Psoas muscle (tissue), 8 donors: ENCODE data around the gene CPNE2. TPM values are rescaled to one million over a fixed set of nuclear protein-coding genes. Genes with fewer than 3 reads are reported as not detected.

Source experiments
- ATAC-seq, 4 donors: fragments of 200-7000 bp; cut with Tn5 transposase; one replicate each; pipeline ENCODE4 v1.9.1; 2020; ENCODE audit warnings: moderate library complexity in 3 of 4, mild to moderate bottlenecking in 2 of 4
- DNase-seq, 2 donors: peaks; one replicate each; pipeline ENCODE4 v3.0.0-alpha.2; 2020
- H3K27ac ChIP-seq: fragments of 200-600 bp; one replicate; pipeline ENCODE4 v1.8.0; 2022
- H3K27me3 ChIP-seq, 3 donors: fragments of 200-600 bp in 1 of 3; one replicate each; pipeline versions ENCODE4 v1.6.1 to v1.8.0; 2013 to 2022; ENCODE audit warnings: low read length in 2 of 3, mild to moderate bottlenecking in 2 of 3, moderate library complexity in 1 of 3; ENCODE audit not compliant: insufficient read depth in 3 of 3
- H3K36me3 ChIP-seq, 2 donors: fragments of 200-600 bp in 1 of 2; one replicate each; pipeline versions ENCODE4 v1.6.1 to v1.8.0; 2013 to 2022; ENCODE audit warnings: low read depth in 1 of 2, mild to moderate bottlenecking in 1 of 2, moderate library complexity in 1 of 2; ENCODE audit not compliant: insufficient read depth in 1 of 2
- H3K4me1 ChIP-seq: fragments of 200-600 bp; one replicate; pipeline ENCODE4 v1.8.0; 2022
- H3K4me3 ChIP-seq: fragments of 200-600 bp; one replicate; pipeline ENCODE4 v1.8.0; 2022; ENCODE audit warnings: mild to moderate bottlenecking
- H3K9me3 ChIP-seq: fragments of 200-600 bp; one replicate; pipeline ENCODE4 v1.8.0; 2022
- WGBS, 3 donors: extraction: QIAGEN DNeasy Blood & Tissue Kit; methylation state at CpG; one replicate each; pipeline versions ENCODE4 v1.1.6 to v1.1.7; 2013; 5-methylcytosine and 5-hydroxymethylcytosine counted together
- intact Hi-C, 2 donors: fragments of 100-400 bp; cut with DNase I; formaldehyde crosslinking; loops; one replicate each; pipeline versions ENCODE4 v1.11.0 to v1.14.2; 2022
- polyA plus RNA-seq, 3 donors: library from polyadenylated mRNA; stranded (reverse); fragments of 200-250 nt; gene quantifications; one replicate each; pipeline ENCODE4 v1.2.3, GENCODE V29; 2013
- total RNA-seq, 4 donors: library from RNA; stranded (reverse); fragmentation: NEBNext Ultra II Directional in 2 of 4; extraction: Animal tissue kit (Norgen Biotek cat#: 25700) in 2 of 4; gene quantifications; one replicate each; pipeline versions ENCODE4 v1.2.1 to v1.2.4, GENCODE V29; 2021 to 2023
- TF ChIP-seq, protein P1 (sequence below): fragments of 200-600 bp; IDR thresholded peaks from one replicate; pipeline ENCODE4 v1.8.0; 2022; ENCODE audit warnings: antibody characterized with exemption
- donor health status: healthy with polysubstance abuse.
- donor health status: DM: no; HTN: no; CAD: no; lungs with moderate emphysema.
- donor health status: Bipolar disorder and iron deficiency.
- donor health status: healthy.
- donor health status: DM: yes; HTN: yes; CAD: no.
- donor health status: DM: no; HTN: no; CAD: no.
- donor health status: DM: no; HTN: no; CAD: no.
- donor health status: DM: yes; HTN: yes; CAD: no.

Gene CPNE2
- total and polyA plus RNA-seq, 7 donors = 8.1 to 16.9 (median 12.4) TPM

DNA sequence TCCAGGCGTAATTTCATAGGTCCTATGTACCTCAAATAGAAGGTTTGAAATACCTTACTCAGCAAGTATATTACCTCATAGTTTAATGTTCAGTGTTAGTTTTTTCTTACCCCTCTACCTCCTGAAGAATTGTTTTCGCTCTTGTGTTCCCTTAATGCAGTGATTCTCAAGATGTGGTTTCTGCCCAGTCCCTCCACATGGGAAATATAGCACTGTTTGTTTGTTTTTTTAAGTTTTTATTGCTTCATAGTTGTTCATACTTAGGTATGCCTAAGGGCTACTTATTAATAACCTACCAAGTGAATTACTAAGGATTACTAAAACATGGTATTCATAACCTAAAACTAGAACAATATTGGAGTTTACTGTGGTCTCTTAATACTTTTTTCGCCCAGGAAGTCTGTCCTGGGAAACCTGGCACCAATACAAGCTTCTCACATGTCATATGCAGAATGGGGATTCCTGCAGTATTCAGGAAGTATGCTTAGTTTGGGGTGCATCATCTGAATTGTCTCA is 98.7 kb downstream of the CPNE2 start:
- intact Hi-C loops = no loop called here
- peaks cover 35% of the 10 kb centered on the region for H3K4me1 ChIP-seq

DNA sequence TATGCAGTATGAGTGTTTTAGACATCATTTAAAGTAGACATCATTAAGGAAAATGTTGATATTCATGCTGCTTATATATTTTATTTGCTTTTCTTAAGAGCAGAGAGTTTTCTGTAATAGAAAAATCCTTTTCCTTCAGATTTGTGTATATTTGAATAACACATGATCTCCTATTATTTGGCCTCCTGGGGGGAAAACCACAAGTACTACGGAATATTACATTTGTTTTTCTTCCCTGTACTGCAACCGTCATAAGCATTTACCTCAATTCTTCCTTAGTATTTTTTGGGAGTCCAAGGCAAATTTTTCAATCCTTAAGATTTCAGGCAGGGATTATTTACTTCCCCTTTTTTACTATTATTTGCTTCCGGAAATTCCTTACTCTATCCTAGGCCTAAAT is 99.8 kb downstream of the CPNE2 start:
- Histone ChIP-seq H3K27ac (no peak overlapping the region), H3K36me3 (no peaks in the 10 kb centered on the region), H3K4me1 (peaks cover 40% of the 10 kb centered on the region), H3K4me3 (no peak overlapping the region), H3K27me3 (no peaks in the 10 kb centered on the region), H3K9me3 (no peaks in the 10 kb centered on the region)
- DNase-seq (no peak), ATAC-seq (no peak)
- intact Hi-C loops = no loop called here
- 88 to 95% (median 94%) methylated on average over 3 of the region's 3 CpGs for WGBS, 3 donors
- TF ChIP-seq, protein P1, sequence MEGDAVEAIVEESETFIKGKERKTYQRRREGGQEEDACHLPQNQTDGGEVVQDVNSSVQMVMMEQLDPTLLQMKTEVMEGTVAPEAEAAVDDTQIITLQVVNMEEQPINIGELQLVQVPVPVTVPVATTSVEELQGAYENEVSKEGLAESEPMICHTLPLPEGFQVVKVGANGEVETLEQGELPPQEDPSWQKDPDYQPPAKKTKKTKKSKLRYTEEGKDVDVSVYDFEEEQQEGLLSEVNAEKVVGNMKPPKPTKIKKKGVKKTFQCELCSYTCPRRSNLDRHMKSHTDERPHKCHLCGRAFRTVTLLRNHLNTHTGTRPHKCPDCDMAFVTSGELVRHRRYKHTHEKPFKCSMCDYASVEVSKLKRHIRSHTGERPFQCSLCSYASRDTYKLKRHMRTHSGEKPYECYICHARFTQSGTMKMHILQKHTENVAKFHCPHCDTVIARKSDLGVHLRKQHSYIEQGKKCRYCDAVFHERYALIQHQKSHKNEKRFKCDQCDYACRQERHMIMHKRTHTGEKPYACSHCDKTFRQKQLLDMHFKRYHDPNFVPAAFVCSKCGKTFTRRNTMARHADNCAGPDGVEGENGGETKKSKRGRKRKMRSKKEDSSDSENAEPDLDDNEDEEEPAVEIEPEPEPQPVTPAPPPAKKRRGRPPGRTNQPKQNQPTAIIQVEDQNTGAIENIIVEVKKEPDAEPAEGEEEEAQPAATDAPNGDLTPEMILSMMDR = no peak

More for the DNA sequence above, 98.7 kb downstream of the CPNE2 start:
- Histone ChIP-seq H3K27me3 (no peaks in the 10 kb centered on the region), H3K9me3 (no peaks in the 10 kb centered on the region), H3K36me3 (no peaks in the 10 kb centered on the region), H3K27ac (no peak overlapping the region), H3K4me3 (no peak overlapping the region)
- no peak for DNase-seq
- WGBS, 3 donors = 64 to 68% (median 66%) methylated on average over 3 of the region's 3 CpGs
- TF ChIP-seq, protein P1 = no peak
- ATAC-seq = no peak

DNA sequence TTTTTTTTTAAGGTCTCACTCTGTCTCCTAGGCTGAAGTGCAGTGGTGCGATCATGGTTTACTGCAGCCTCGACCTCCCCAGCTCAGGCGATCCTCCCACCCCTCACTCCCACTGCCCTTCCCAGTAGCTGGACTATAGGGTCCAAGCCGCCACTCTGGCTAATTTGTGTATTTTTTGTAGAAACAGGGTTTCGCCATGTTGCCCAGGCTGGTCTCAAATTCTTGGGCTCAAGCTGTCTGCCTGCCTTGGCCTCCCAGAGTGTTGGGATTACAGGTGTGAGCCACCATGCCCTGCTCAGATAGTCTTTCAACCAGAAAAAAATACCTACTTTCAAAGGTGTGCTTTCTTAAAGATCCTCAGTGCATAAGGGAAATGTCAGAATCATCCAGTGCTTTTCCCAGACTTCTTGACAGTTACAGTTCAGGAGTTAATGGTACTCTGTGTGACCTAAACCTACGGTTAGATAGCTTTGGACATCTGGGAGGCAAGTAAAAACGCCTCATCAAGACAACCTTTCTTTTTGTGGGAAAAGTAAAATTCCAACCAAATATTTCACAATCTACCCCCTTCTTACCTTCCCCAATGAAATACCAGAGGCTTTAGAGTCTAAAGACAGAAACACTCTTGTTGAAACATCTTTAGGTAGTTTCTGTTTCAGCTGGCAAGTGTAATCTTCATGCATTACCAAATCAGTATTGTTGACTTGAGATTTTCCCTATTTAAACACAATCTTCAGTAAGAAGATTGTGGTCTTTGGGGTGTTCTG is 100.5 kb downstream of the CPNE2 start:
- intact Hi-C loops = no loop called here
- 78 to 87% (median 84%) methylated on average over 7 of the region's 7 CpGs for WGBS, 3 donors
- no peak for ATAC-seq
- no peaks in the 10 kb centered on the region for H3K9me3 ChIP-seq
- H3K4me3 ChIP-seq = no peak overlapping the region
- TF ChIP-seq, protein P1 = no peak
- peaks cover 35% of the 10 kb centered on the region for H3K4me1 ChIP-seq
- H3K27ac ChIP-seq = no peak overlapping the region
- H3K27me3 ChIP-seq = no peaks in the 10 kb centered on the region
- no peak for DNase-seq
- no peaks in the 10 kb centered on the region for H3K36me3 ChIP-seq

DNA sequence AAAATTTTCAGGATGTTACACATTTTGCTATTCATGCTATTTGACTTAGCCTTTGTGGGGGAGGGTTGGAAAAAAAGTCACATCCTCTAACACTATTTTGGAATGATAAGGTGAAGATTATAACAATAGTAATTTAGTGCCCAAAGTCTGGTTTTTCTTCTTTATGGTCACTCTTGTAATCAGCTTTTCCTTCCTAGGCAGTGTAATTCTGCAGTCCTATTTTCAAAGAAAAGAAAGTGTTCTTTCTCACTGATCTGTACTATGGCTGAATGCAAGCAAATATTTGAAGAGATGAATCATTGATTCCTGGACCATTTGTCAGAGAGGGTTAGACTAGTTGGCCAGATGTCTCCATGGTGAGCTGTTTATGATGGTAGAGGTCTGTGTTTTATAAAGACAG is 102.1 kb downstream of the CPNE2 start:
- Histone ChIP-seq H3K36me3 (no peaks in the 10 kb centered on the region), H3K27ac (no peak overlapping the region), H3K27me3 (no peaks in the 10 kb centered on the region), H3K9me3 (no peaks in the 10 kb centered on the region), H3K4me3 (no peak overlapping the region), H3K4me1 (peaks cover 33% of the 10 kb centered on the region)
- no peak for DNase-seq
- intact Hi-C loops = no loop called here
- peak; percentile 27 to 72 (median 52) for ATAC-seq
- TF ChIP-seq, protein P1 = no peak
